ENCODE results near the gene CCDC50.

The CCDC50 gene

GRCh38 chr3:191321019-191321767 lies 8.0 kb upstream of the CCDC50 start:
- no peak for DNase-seq

GRCh38 chr3:191324936-191325335 lies 4.3 kb upstream of the CCDC50 start:
- no peak for DNase-seq

- no peak for DNase-seq
These were observed 1.7 kb upstream of the CCDC50 start for GRCh38 chr3:191327526-191327925.

GRCh38 chr3:191328383-191328961 lies 722 bp upstream of the CCDC50 start:
- no peak for DNase-seq

- peak; percentile 34 to 69 for DNase-seq
These were observed 698 bp downstream of the CCDC50 start, which contains the start of gene UTS2B for GRCh38 chr3:191329654-191330529. UTS2B (minus strand) TSS chr3:191330526; CDS start chr3:191282189, 48,337 bp downstream.

GRCh38 chr3:191330530-191331048 lies 1.4 kb downstream of the CCDC50 start:
- DNase-seq = no peak

- no peak for DNase-seq
These were observed 2.2 kb downstream of the CCDC50 start for GRCh38 chr3:191331388-191331787.

- DNase-seq = peak in 1 of 2 experiments; percentile 19
These were observed 4.2 kb downstream of the CCDC50 start for GRCh38 chr3:191333298-191333880.

GRCh38 chr3:191334346-191334893 lies 5.2 kb downstream of the CCDC50 start:
- no peak for DNase-seq

- DNase-seq = no peak
These were observed 7.6 kb downstream of the CCDC50 start for GRCh38 chr3:191336833-191337232.

GRCh38 chr3:191338177-191338488 lies 8.9 kb downstream of the CCDC50 start:
- no peak for DNase-seq

GRCh38 chr3:191339316-191339917 lies 10.2 kb downstream of the CCDC50 start:
- no peak for DNase-seq

GRCh38 chr3:191340351-191340750 lies 11.2 kb downstream of the CCDC50 start:
- no peak for DNase-seq

- DNase-seq = no peak
These were observed 11.8 kb downstream of the CCDC50 start for GRCh38 chr3:191340966-191341365.

- DNase-seq = no peak
These were observed 12.8 kb downstream of the CCDC50 start for GRCh38 chr3:191342006-191342405.

GRCh38 chr3:191342411-191342810 lies 13.2 kb downstream of the CCDC50 start:
- no peak for DNase-seq

- no peak for DNase-seq
These were observed 13.9 kb downstream of the CCDC50 start for GRCh38 chr3:191343115-191343514.

GRCh38 chr3:191343913-191344312 lies 14.7 kb downstream of the CCDC50 start:
- no peak for DNase-seq

- no peak for DNase-seq
These were observed 16.1 kb downstream of the CCDC50 start for GRCh38 chr3:191345334-191345733.

- no peak for DNase-seq
These were observed 18.0 kb downstream of the CCDC50 start for GRCh38 chr3:191347228-191347627.

GRCh38 chr3:191348098-191348497 lies 18.9 kb downstream of the CCDC50 start:
- DNase-seq = no peak

GRCh38 chr3:191350396-191351090 lies 21.3 kb downstream of the CCDC50 start:
- DNase-seq = no peak

Data from NCI-H526 (cell line).